HS-5 (cell line): ENCODE data around the gene CELF5.

ENCODE experiments used
- DNase-seq: peaks from one replicate; pipeline ENCODE4 v3.0.0-alpha.2; 2012; ENCODE audit warnings: low read depth

Gene CELF5

GRCh38 chr19:3344608-3345598 is 120.4 kb downstream of the CELF5 start:
- DNase-seq, result no peak

GRCh38 chr19:3345850-3346460 is 121.5 kb downstream of the CELF5 start:
- DNase-seq, result no peak
